Ectodermal cell (in vitro differentiated cells): ENCODE measurements around the gene ZP1.

Experiments used
- H3K27ac ChIP-seq: 2 replicates; pipeline ENCODE4 v1.7.0; 2013; ENCODE audit warnings: mild to moderate bottlenecking, low read depth, low read length; ENCODE audit not compliant: insufficient read depth, poor library complexity, severe bottlenecking
- H3K27me3 ChIP-seq: 2 replicates; pipeline ENCODE4 v1.7.0; 2013; ENCODE audit warnings: mild to moderate bottlenecking, low read length; ENCODE audit not compliant: insufficient read depth, control insufficient read depth, poor library complexity, severe bottlenecking
- H3K36me3 ChIP-seq: one replicate; pipeline ENCODE4 v1.7.0; 2013; ENCODE audit warnings: low read length; ENCODE audit not compliant: control insufficient read depth, insufficient read depth
- H3K4me1 ChIP-seq: one replicate; pipeline ENCODE4 v1.7.0; 2013; ENCODE audit warnings: low read length; ENCODE audit not compliant: control insufficient read depth, insufficient read depth
- H3K4me3 ChIP-seq: 2 replicates; pipeline ENCODE4 v1.7.0; 2013; ENCODE audit warnings: low read depth, low read length, control low read depth; ENCODE audit not compliant: insufficient read depth
- H3K9me3 ChIP-seq: 2 replicates; pipeline ENCODE4 v1.7.0; 2013; ENCODE audit warnings: mild to moderate bottlenecking, low read length, moderate library complexity; ENCODE audit not compliant: control insufficient read depth
- whole genome bisulfite sequencing, 2 experiments: methylation state at CpG; one replicate each; pipeline ENCODE4 v1.1.7; 2013; ENCODE audit warnings: missing lambda C conversion rate in 2 of 2; 5-methylcytosine and 5-hydroxymethylcytosine counted together

ZP1 gene

GRCh38 chr11:60912223-60912850 is 45.0 kb downstream of the ZP1 start:
- Histone ChIP-seq H3K36me3 (no peaks in the 10 kb centered on the region), H3K27me3 (peaks cover 28% of the 10 kb centered on the region), H3K4me1 (peaks cover 19% of the 10 kb centered on the region), H3K9me3 (no peaks in the 10 kb centered on the region), H3K4me3 (no peak overlapping the region), H3K27ac (no peak overlapping the region)
- WGBS, 2 experiments: 78 to 81% methylated on average over 12 of the region's 12 CpGs

DNA sequence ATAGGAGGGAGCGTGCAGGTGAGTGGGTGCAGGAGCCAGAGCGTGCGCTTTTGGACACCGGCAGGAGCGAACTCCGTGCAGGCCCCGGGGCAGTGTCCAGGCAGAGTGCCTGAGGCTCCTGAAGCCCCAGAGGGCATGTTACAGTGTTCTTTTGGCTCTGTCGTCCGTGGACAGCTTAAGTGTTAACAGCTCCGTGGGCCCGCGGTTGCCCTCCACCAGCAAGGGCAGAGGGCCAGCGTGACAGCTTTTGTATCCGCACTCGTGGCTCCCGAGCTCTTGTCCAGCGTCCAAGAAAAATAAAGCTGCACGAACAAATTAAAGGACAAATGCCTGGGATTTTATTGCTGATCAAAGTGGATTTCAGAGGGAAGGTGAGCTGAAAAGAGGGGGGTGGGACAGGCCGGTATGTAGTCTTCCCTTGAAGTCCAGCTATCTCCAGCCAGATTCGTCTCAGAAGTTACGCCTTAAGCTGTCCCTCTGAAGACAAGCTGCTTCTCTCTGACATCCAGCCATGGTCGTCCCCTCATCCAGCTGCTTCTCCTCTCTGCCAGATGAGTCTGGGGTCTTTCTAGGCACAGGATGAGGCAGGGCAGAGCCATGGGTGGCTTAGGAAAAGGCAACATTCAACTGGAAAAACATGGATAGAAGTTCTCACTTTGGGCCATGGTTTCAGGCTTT is 45.6 kb downstream of the ZP1 start:
- Histone ChIP-seq H3K27ac (peak overlapping the region; percentile 91), H3K4me3 (peak overlapping the region; percentile 79), H3K4me1 (peaks cover 19% of the 10 kb centered on the region), H3K9me3 (no peaks in the 10 kb centered on the region), H3K36me3 (no peaks in the 10 kb centered on the region), H3K27me3 (peaks cover 22% of the 10 kb centered on the region)
- WGBS, 2 experiments: 92 to 94% methylated on average over 22 of the region's 22 CpGs

DNA sequence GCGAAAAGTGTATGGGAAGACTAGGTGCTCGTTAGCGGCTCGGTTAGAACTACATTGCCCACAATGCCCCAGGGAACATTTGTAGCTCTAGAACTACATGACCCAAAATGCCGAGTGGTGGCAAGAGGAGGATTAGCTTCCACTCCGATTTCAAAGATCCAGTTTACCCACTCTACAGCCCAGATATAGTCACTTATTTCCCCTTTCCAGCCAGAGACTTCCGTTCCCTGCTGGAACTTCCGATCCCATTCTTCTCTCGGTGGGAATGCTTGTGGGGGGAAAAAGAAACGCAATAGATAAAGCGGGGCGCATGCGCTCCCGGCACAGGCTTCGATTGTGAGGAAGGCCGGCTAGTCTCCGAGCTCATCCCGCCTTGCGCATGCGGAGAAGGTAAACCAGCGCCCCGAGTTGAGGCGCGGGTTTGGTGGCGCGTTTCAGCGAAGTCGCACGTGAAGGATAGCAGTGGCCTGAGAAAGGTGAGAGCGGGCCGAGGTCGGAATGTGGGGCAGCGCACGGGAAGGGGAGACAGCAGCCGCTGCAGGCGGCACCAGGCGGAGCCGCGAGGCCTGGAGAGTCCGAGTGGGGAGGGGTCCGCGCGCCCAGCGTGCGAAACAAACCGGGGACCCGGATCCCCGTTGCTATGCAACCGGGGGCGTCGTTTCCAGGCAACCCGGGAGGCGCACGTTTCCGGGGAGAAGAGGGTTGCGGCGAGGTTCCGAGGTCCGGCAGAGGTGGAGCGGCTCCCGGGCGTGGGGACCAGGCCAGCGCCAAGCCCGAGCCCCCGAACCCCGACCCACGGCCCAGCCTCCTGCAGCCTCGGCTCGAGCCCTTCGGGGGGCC is 46.7 kb downstream of the ZP1 start, which contains the start of gene TMEM109:
TSS of gene TMEM109 (plus strand) at position 366 of the 840 bp plus-strand sequence. CDS start 5,536 bp downstream, outside the sequence.
- Histone ChIP-seq H3K27ac (peak within 1 kb of the TSS; percentile 91), H3K4me3 (peak within 1 kb of the TSS; percentile 79), H3K36me3 (no peaks in the 10 kb centered on the region), H3K4me1 (peaks cover 19% of the 10 kb centered on the region), H3K27me3 (peaks cover 11% of the 10 kb centered on the region), H3K9me3 (no peaks in the 10 kb centered on the region)
- 1% methylated on average over 70 of the region's 70 CpGs for WGBS, 2 experiments

DNA sequence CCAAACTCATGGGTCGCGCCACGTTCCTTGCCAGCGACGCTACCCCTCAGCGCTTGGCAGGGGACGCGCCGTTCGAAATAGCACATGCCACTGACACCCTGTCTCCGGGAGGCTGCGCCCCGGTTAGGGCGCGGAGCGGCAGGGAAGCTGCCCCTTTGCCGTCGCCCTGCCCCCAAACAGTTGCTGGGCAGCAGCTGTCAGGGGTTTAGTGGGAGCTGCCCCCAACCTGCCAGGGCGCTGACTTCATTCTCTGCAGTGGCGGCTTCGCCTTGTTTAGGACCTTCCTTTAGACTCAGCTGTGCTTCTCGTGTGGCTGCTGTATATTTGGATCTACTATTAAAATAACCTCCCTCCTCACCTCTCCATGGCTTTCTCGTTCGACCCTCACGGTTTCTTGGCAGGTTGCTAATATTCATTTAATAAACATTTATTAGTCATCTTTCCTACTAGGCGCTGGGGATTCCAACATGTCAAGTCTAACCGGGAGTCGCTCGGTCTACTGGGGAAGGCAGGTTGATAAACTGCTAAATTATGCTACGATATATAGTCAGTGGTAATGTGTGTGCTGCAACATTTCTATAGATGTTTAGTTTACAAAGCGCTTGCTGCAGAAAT is 47.4 kb downstream of the ZP1 start:
- peak overlapping the region; percentile 79 for H3K4me3 ChIP-seq
- WGBS, 2 experiments: 2 to 5% methylated on average over 27 to 31 of the region's 31 CpGs
- H3K36me3 ChIP-seq: peaks cover 3% of the 10 kb centered on the region
- H3K9me3 ChIP-seq: no peaks in the 10 kb centered on the region
- peaks cover 5% of the 10 kb centered on the region for H3K27me3 ChIP-seq
- peaks cover 19% of the 10 kb centered on the region for H3K4me1 ChIP-seq
- H3K27ac ChIP-seq: peak overlapping the region; percentile 91

DNA sequence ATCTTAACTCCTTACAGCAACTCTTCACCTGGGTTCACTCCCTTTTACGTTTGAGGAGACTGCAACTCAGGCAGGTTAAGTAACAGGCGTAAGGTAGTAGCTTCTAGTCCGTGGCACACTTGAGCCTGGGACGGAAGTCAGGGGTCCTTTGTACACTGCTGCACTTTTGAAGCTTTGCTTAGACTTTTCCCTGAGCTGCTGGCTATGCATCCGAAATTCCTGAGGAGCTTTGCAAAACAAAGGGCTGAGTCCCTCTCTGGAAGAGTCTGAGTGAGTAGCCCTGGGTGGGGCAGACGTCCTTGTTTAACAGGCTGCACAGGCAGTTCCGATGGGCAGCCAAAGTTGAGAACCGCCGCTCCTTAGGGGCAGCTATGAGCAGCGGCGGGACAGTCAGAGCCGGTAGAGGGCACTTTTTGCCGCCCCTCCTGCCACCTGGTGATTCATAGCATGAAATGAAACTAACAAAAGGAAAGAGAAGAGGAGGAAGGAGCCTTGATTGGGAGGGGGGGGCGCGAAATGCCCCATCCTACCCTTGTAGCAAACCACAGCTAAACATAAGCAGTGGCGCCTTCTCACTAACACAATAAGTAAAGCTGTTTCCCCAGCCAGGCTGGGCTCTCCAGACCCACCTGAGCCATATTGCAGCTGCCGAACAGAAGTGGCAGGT is 48.0 kb downstream of the ZP1 start:
- Histone ChIP-seq H3K9me3 (no peaks in the 10 kb centered on the region), H3K4me3 (peak overlapping the region; percentile 79), H3K27me3 (no peaks in the 10 kb centered on the region), H3K36me3 (peaks cover 8% of the 10 kb centered on the region), H3K4me1 (peaks cover 19% of the 10 kb centered on the region), H3K27ac (peak overlapping the region; percentile 91)
- WGBS, 2 experiments: 7 to 9% methylated on average over 15 to 17 of the region's 17 CpGs

DNA sequence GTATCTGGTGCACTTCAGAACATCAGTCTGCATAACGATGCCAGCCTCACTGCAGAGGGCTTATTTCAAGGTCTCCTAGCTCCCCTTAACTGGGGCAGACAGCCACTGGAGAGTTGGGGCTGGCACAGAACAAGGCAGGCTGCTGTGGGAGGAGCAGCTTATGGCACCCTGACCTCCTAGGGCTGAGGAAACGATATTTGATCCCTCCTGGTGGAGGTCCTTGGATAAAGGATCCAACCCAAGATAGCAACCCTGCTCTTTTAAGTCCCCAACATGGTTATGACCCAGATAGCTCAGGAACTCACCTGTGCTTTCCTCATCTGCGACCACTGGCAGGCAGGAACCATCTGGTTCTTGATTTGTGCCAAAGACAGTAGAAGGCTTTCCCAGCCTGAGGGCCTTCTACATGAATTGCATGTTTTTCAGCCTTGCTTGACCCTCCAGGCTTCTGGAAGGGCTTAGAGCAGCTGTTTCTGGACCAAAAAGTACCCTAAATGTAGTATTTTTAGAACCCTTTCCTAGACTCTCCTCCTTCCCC is 49.4 kb downstream of the ZP1 start:
- 84 to 91% methylated on average over 3 of the region's 3 CpGs for WGBS, 2 experiments
- H3K36me3 ChIP-seq: peaks cover 16% of the 10 kb centered on the region
- no peaks in the 10 kb centered on the region for H3K9me3 ChIP-seq
- no peak overlapping the region for H3K27ac ChIP-seq
- peaks cover 19% of the 10 kb centered on the region for H3K4me1 ChIP-seq
- H3K27me3 ChIP-seq: no peaks in the 10 kb centered on the region
- H3K4me3 ChIP-seq: no peak overlapping the region

DNA sequence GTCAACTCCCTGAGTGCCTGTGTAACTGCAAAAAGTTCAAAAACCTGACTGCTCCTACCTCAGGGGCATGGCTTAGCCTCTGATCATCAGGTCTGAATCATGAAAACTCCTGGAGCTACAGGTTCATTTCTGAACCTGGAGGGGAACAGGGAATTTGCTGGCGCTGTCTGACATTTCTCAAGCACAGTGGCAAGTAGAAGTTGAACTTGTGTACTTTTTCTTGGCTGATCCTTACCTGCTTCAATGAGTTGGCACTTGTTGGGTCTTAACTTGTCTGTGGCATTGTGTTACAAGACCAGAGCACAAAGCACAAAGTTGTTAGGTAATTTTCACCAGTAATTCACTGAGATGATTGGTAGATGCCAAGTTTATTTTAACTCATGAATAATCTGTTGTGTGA is 49.9 kb downstream of the ZP1 start:
- Histone ChIP-seq H3K9me3 (no peaks in the 10 kb centered on the region), H3K4me3 (no peak overlapping the region), H3K27me3 (no peaks in the 10 kb centered on the region), H3K36me3 (peaks cover 16% of the 10 kb centered on the region), H3K4me1 (peaks cover 19% of the 10 kb centered on the region), H3K27ac (no peak overlapping the region)
- 97 to 100% methylated on average over 1 of the region's 1 CpG for WGBS, 2 experiments

DNA sequence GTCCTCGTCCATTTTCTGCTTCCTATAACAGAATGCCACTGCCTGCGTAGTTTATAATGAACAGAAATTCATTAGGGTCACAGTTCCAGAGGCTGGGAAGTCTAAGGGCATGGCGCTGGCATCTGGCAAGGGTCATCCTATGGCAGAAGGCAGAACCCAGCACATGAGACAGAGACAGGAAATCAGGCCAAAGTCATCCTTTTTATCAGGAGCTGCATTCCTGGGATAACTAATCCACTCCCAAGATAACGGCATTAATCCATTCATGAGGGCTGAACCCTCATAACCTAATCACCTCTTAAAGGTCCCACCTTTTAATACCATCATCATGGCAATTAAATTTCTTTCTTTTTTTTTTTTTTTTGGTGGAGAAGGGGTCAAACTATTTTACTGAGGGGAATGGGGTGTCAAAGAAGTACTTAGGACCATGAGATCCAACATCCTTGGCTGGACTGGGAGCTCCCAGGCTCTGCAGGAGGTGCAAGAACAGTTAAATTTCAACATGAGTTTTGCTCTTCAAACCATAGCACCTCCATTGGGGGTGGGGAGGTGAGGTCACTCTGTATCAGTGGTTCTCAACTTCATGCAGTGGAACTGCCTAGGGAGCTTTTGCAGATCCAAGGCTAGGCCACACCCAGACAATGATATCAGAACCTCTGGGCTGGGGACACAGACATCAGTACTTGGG is 51.1 kb downstream of the ZP1 start:
- Histone ChIP-seq H3K27me3 (no peaks in the 10 kb centered on the region), H3K4me3 (no peak overlapping the region), H3K27ac (no peak overlapping the region), H3K36me3 (peaks cover 16% of the 10 kb centered on the region), H3K4me1 (peaks cover 13% of the 10 kb centered on the region), H3K9me3 (no peaks in the 10 kb centered on the region)
- 93 to 96% methylated on average over 4 of the region's 4 CpGs for WGBS, 2 experiments

DNA sequence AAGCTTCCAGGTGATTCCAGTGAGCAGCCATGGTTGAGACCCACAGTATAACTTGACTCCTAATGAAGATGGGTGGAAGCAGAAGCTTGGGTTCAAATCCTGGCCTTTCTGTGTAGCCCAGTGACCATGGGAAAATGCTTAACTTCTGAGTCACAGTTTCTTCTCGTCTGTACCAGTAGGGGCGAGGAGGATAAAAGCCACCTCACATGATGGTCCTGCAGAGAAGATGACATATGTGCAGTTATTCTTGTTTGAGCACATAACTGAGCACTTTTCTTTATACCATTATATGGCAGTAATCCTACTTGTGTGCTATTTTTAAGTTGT is 51.6 kb downstream of the ZP1 start:
- Histone ChIP-seq H3K9me3 (no peaks in the 10 kb centered on the region), H3K27ac (no peak overlapping the region), H3K27me3 (peaks cover under 1% of the 10 kb centered on the region), H3K4me3 (no peak overlapping the region), H3K4me1 (peaks cover 13% of the 10 kb centered on the region), H3K36me3 (peaks cover 16% of the 10 kb centered on the region)
- WGBS, 2 experiments: 85 to 91% methylated on average over 2 of the region's 2 CpGs
